ENCODE measurements around the gene KDELR1. TPM values are rescaled to one million over a fixed set of nuclear protein-coding genes. Genes with fewer than 3 reads are reported as not detected.

Gene KDELR1
- total and polyA plus RNA-seq, 2 of the 13 experiments (the other 11 are each of a cell fraction or from before 2014, with no cell fraction given): 134 to 185 TPM

DNA sequence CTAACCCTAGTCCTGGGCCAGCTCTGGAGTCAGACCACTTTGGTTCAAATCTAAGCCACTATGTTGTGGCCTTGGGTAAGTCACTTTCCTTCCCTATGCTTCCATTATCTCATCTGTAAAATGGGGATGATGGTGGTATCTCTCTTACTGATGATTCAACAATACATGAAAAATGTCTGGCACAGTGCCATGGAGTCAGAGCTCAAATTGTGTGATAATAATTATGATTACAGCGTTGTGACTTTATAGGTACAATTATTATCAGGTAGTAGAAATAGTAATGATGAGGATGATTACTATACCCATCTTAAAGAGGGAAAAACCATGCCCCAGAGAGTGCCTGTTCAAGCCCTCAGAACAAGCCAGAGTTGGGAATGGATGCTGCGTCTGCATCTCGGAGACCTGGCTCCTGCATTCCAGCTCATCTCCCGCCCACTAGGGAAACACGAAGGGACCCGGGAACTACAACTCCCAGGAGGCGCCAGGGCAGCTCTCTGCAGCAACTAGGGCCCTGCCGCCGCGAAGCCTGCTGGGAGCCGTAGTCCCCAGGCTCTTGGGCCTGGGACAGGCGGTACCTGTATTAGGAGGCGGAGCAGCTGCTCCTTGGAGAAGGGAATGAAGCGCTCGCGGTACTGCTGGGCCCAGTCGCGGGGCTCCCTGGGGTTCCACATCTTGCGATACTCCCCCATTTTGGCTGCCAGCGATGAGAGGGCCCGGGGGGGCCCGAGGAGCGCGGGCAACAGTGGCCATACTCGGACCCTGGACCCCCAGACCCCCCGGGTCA lies 28.4 kb downstream of the KDELR1 start (continued):
- TF ChIP-seq ZNF501 (CRISPR knock-in tag; IDR thresholded peaks at IDR 0.05) (no peak; the same call in 1 of the 2 replicates), ZNF878 (CRISPR knock-in tag; IDR thresholded peaks at IDR 0.05) (no peak), MAF1 (CRISPR knock-in tag; IDR thresholded peaks at IDR 0.05; ENCODE audit: borderline replicate concordance) (no peak), ZFP82 (CRISPR knock-in tag; IDR thresholded peaks at IDR 0.05; ENCODE audit: borderline replicate concordance) (no peak), BRD4 (CRISPR knock-in tag; IDR thresholded peaks at IDR 0.05) (no peak), HCFC1 (IDR thresholded peaks at IDR 0.05; ENCODE audit: low read depth, low read length) (peak; percentile 99), HNF4G (IDR thresholded peaks at IDR 0.05; ENCODE audit: borderline replicate concordance, low read depth, low read length) (no peak), HNF4G (CRISPR knock-in tag; IDR thresholded peaks at IDR 0.05; ENCODE audit: borderline replicate concordance, low read depth) (no peak), ZNF484 (CRISPR knock-in tag; IDR thresholded peaks at IDR 0.05; ENCODE audit: borderline replicate concordance, low read depth) (no peak), ZNF589 (CRISPR knock-in tag; conservative IDR thresholded peaks at IDR 0.05) (no peak; the same call in 1 of the 2 replicates), MED13 (CRISPR knock-in tag; IDR thresholded peaks at IDR 0.05) (no peak), ZNF3 (CRISPR knock-in tag; IDR thresholded peaks at IDR 0.05) (no peak), MTF1 (CRISPR knock-in tag; IDR thresholded peaks at IDR 0.05) (no peak), ZNF34 (CRISPR knock-in tag; IDR thresholded peaks at IDR 0.05; ENCODE audit: borderline replicate concordance) (no peak)
- TF ChIP-seq, protein P1, sequence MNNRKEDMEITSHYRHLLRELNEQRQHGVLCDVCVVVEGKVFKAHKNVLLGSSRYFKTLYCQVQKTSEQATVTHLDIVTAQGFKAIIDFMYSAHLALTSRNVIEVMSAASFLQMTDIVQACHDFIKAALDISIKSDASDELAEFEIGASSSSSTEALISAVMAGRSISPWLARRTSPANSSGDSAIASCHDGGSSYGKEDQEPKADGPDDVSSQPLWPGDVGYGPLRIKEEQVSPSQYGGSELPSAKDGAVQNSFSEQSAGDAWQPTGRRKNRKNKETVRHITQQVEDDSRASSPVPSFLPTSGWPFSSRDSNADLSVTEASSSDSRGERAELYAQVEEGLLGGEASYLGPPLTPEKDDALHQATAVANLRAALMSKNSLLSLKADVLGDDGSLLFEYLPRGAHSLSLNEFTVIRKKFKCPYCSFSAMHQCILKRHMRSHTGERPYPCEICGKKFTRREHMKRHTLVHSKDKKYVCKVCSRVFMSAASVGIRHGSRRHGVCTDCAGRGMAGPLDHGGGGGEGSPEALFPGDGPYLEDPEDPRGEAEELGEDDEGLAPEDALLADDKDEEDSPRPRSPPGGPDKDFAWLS (CRISPR knock-in tag; IDR thresholded peaks at IDR 0.05; ENCODE audit: borderline replicate concordance): no peak
- TF ChIP-seq, protein P2, sequence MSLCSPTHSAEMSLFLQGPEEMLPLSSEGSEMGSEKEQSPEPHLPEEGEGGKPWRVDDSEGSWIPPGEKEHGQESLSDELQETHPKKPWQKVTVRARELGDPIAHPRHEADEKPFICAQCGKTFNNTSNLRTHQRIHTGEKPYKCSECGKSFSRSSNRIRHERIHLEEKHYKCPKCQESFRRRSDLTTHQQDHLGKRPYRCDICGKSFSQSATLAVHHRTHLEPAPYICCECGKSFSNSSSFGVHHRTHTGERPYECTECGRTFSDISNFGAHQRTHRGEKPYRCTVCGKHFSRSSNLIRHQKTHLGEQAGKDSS (CRISPR knock-in tag; IDR thresholded peaks at IDR 0.05; ENCODE audit: borderline replicate concordance, low read depth): 0 out of 2 replicates have a peak, but pooled peaks have one; percentile 27
- TF ChIP-seq, protein P3, sequence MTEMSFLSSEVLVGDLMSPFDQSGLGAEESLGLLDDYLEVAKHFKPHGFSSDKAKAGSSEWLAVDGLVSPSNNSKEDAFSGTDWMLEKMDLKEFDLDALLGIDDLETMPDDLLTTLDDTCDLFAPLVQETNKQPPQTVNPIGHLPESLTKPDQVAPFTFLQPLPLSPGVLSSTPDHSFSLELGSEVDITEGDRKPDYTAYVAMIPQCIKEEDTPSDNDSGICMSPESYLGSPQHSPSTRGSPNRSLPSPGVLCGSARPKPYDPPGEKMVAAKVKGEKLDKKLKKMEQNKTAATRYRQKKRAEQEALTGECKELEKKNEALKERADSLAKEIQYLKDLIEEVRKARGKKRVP (CRISPR knock-in tag; IDR thresholded peaks at IDR 0.05): no peak
- TF ChIP-seq, protein P4, sequence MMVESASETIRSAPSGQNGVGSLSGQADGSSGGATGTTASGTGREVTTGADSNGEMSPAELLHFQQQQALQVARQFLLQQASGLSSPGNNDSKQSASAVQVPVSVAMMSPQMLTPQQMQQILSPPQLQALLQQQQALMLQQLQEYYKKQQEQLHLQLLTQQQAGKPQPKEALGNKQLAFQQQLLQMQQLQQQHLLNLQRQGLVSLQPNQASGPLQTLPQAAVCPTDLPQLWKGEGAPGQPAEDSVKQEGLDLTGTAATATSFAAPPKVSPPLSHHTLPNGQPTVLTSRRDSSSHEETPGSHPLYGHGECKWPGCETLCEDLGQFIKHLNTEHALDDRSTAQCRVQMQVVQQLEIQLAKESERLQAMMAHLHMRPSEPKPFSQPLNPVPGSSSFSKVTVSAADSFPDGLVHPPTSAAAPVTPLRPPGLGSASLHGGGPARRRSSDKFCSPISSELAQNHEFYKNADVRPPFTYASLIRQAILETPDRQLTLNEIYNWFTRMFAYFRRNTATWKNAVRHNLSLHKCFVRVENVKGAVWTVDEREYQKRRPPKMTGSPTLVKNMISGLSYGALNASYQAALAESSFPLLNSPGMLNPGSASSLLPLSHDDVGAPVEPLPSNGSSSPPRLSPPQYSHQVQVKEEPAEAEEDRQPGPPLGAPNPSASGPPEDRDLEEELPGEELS (CRISPR knock-in tag; IDR thresholded peaks at IDR 0.05): no peak
- TF ChIP-seq, protein P5, sequence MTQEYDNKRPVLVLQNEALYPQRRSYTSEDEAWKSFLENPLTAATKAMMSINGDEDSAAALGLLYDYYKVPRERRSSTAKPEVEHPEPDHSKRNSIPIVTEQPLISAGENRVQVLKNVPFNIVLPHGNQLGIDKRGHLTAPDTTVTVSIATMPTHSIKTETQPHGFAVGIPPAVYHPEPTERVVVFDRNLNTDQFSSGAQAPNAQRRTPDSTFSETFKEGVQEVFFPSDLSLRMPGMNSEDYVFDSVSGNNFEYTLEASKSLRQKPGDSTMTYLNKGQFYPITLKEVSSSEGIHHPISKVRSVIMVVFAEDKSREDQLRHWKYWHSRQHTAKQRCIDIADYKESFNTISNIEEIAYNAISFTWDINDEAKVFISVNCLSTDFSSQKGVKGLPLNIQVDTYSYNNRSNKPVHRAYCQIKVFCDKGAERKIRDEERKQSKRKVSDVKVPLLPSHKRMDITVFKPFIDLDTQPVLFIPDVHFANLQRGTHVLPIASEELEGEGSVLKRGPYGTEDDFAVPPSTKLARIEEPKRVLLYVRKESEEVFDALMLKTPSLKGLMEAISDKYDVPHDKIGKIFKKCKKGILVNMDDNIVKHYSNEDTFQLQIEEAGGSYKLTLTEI (CRISPR knock-in tag; conservative IDR thresholded peaks at IDR 0.05): no peak

Data from HepG2 (cell line).